ENCODE measurements around the gene LRIT1.

- TF ChIP-seq POLR2AphosphoS5 (IDR thresholded peaks at IDR 0.05; ENCODE audit: insufficient read depth, low read depth, low read length) (no peak), CTCF (IDR thresholded peaks at IDR 0.05; ENCODE audit: extremely low read depth in 1 of 2, insufficient read depth in 1 of 2, low read depth in 1 of 2, low read length in 2 of 2) (no peak), GATA2 (IDR thresholded peaks at IDR 0.05; ENCODE audit: insufficient read depth, insufficient read length, low read depth, low read length) (no peak)
Measured at GRCh38 chr10:84184517-84184916, 56.8 kb downstream of the LRIT1 start.
